Skin of body (tissue), 2 donors: ENCODE results near the gene TMEM107. TPM values are rescaled to one million over a fixed set of nuclear protein-coding genes. Genes with fewer than 3 reads are reported as not detected.
A peak's percentile ranks its signal among the peaks of the same experiment; 100 is the strongest.
"Not testable (repeated sequence)": the region's sequence is repeated elsewhere in the genome, so short reads cannot be mapped to it uniquely, and the experiment has no call there.

Source experiments
- DNase-seq: peaks from one replicate; lab custom pipeline; 2025; lab: John Stamatoyannopoulos, UW
- total RNA-seq: library from RNA; depleted of rRNA; stranded (reverse); fragments of >200 nt; gene quantifications from one replicate; pipeline ENCODE4 v1.2.3, GENCODE V29; 2014

TMEM107 gene
- 21.6 TPM for total RNA-seq

- peak; percentile 89 for DNase-seq
Measured at GRCh38 chr17:8176197-8176940, at the start of gene TMEM107. Gene TMEM107, minus strand, starts transcription at chr17:8176380. Its CDS starts 94 bp downstream, at chr17:8176286.

GRCh38 chr17:8224891-8225812 lies 49.0 kb upstream of the TMEM107 start:
- no peak for DNase-seq

GRCh38 chr17:8223356-8224126 lies 47.4 kb upstream of the TMEM107 start:
- DNase-seq = no peak

GRCh38 chr17:8222630-8223355 lies 46.6 kb upstream of the TMEM107 start:
- peak; percentile 90 for DNase-seq

- no peak for DNase-seq
Measured at GRCh38 chr17:8222380-8222629, 46.1 kb upstream of the TMEM107 start.

- peak; percentile 93 for DNase-seq
Measured at GRCh38 chr17:8221663-8222379, 45.6 kb upstream of the TMEM107 start.

GRCh38 chr17:8220783-8221662 lies 44.8 kb upstream of the TMEM107 start:
- DNase-seq = peak; percentile 91

- DNase-seq = not testable (repeated sequence)
Measured at GRCh38 chr17:8214000-8214399, 37.8 kb upstream of the TMEM107 start.

- no peak for DNase-seq
Measured at GRCh38 chr17:8212312-8213180, 36.4 kb upstream of the TMEM107 start.

GRCh38 chr17:8210761-8211458 lies 34.7 kb upstream of the TMEM107 start:
- DNase-seq = no peak

- peak; percentile 95 for DNase-seq
Measured at GRCh38 chr17:8209907-8210760, 34.0 kb upstream of the TMEM107 start, which contains the start of gene AURKB. Gene AURKB, minus strand, starts transcription at chr17:8210575. Its CDS starts 351 bp downstream, at chr17:8210224.

- DNase-seq = no peak
Measured at GRCh38 chr17:8206536-8206935, 30.4 kb upstream of the TMEM107 start.

GRCh38 chr17:8204761-8205555 lies 28.8 kb upstream of the TMEM107 start:
- no peak for DNase-seq

GRCh38 chr17:8192070-8192815 lies 16.1 kb upstream of the TMEM107 start:
- DNase-seq = peak; percentile 96

GRCh38 chr17:8190506-8190905 lies 14.3 kb upstream of the TMEM107 start:
- no peak for DNase-seq
